Midbrain (tissue), 1 donor: ENCODE data around the gene GLT8D2.

Source experiments
- DNase-seq: peaks from one replicate; lab custom pipeline; 2025; lab: John Stamatoyannopoulos, UW

GLT8D2 gene

DNA sequence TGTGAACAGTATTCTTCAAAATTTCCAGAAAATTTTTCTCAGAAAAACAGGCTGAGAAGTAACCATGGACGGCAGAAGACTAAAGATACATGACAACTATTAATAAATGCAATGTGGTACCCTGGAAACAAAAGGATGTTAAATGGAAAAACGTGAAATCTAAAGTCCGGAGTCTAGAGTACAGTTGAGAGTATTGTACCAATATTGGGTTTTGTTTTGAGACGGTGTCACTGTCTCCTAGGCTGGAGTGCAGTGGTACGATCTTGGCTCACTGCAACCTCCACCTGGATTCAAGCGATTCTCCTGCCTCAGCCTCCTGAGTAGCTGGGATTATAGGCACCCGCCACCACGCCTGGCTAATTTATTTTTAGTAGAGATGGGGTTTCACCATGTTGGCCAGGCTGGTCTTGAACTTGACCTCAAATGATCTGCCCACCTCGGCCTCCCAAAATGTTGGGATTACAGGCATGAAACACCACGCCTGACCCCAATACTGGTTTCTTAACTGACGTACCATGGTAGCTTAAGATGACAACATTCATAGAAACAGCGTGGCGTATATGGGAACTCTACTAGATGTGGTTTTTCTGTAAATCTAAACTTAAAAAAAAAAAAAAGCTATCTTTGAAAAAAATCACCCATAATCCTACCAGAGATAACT is 101.1 kb downstream of the GLT8D2 start:
- DNase-seq = no peak

- no peak for DNase-seq
Observed at GRCh38 chr12:103947871-103948555, 102.0 kb downstream of the GLT8D2 start.

GRCh38 chr12:103944964-103945363 is 105.0 kb downstream of the GLT8D2 start:
- DNase-seq = no peak
